ENCODE data around the gene FSD1L. TPM values are rescaled to one million over a fixed set of nuclear protein-coding genes. Genes with fewer than 3 reads are reported as not detected.

Gene FSD1L
- polyA plus RNA-seq, 1 of the 3 experiments (the other 2 are of a cell fraction), result 0.76 TPM

DNA sequence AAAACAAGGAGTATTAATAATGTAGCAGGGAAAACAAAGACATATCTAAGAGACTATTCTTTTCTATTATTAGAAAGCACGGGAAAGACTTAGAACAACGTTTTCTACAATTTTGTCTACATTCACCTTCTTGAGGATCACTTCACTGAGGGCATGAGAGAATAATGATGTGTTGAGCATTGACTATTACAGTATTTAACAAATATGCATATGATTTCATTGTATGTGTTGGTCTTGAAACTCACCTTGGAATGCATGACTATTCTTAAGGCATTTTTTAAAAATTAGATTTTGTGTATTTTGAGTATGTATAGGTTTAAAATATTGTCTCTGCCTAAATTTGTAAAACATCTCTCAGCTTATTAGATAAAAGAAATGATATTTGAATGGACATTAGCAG, 1.2 kb downstream of the FSD1L start (continued):
- TF ChIP-seq, protein P1, sequence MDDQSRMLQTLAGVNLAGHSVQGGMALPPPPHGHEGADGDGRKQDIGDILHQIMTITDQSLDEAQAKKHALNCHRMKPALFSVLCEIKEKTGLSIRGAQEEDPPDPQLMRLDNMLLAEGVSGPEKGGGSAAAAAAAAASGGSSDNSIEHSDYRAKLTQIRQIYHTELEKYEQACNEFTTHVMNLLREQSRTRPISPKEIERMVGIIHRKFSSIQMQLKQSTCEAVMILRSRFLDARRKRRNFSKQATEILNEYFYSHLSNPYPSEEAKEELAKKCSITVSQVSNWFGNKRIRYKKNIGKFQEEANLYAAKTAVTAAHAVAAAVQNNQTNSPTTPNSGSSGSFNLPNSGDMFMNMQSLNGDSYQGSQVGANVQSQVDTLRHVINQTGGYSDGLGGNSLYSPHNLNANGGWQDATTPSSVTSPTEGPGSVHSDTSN (IDR thresholded peaks at IDR 0.05), result no peak
- TF ChIP-seq RAD21 (IDR thresholded peaks at IDR 0.05; ENCODE audit: low read length) (no peak), FOSL2 (IDR thresholded peaks at IDR 0.05; ENCODE audit: borderline replicate concordance, low read depth) (no peak)

DNA sequence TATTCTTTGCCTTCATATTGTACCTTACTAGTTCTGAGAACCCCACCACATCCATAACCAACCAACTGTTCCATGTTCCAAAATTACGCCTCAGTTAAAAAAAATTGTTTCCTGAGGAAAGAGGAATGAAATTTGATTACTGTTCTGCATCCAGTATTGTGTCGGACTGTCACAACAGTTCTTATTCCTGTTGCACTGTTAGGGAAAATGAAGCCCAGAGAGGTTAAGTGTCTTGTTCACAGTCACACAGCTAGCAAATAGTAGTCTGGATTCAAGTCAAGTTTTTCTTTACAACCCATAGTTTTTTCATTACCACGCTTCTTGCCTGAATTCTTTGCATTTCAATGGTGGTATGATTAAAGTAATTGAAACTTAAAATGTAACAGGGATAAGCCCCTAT, 4.4 kb downstream of the FSD1L start:
- Histone ChIP-seq H3K36me3 (replicated peaks in 1 of 2; ENCODE audit: control insufficient read depth in 1 of 2, insufficient read depth in 2 of 2, low read length in 1 of 2) (peaks cover 0 to 2% of the 10 kb centered on the region in 2 experiments), H3K79me2 (ENCODE audit: insufficient read depth) (peaks cover 90% of the 10 kb centered on the region), H3K9ac (no peak overlapping the region), H2AFZ (ENCODE audit: low read depth) (no peak overlapping the region), H3K4me2 (no peak overlapping the region), H3K27ac (ENCODE audit: low read depth in 2 of 2, low read length in 1 of 2) (no peak overlapping the region), H3K4me3 (ENCODE audit: low read depth in 2 of 2, low read length in 1 of 2) (no peak overlapping the region), H3K9me3 (no peaks in the 10 kb centered on the region), H3F3A (replicated peaks; ENCODE audit: insufficient read depth) (peaks cover 5% of the 10 kb centered on the region), H3K9me2 (no peaks in the 10 kb centered on the region), H3K27me3 (ENCODE audit: insufficient read depth) (no peaks in the 10 kb centered on the region), H3K4me1 (ENCODE audit: control insufficient read depth in 1 of 2, insufficient read depth in 2 of 2, low read depth in 1 of 2, low read length in 1 of 2) (peaks cover 9 to 10% of the 10 kb centered on the region in 2 experiments; a peak in 3 of 4 replicates), H4K20me1 (ENCODE audit: insufficient read depth) (peaks cover 50% of the 10 kb centered on the region)
- ChIA-PET POLR2A (no interaction called here), CTCF (interaction anchor here (2.3 kb wide), 1 partner anchor 37 kb away, joined by 9 read pairs; no protein-coding TSS in a partner anchor)
- TF ChIP-seq TCF12 (IDR thresholded peaks at IDR 0.05), result no peak
- TF ChIP-seq EP300 (IDR thresholded peaks at IDR 0.05; ENCODE audit: borderline replicate concordance in 1 of 2, low read depth in 1 of 2, low read length in 1 of 2), result no peak
- TF ChIP-seq GABPA (IDR thresholded peaks at IDR 0.05; ENCODE audit: low read depth), result no peak
- TF ChIP-seq JUND (IDR thresholded peaks at IDR 0.05), result no peak
- TF ChIP-seq RFX5 (IDR thresholded peaks at IDR 0.05; ENCODE audit: low read length), result no peak
- TF ChIP-seq, protein P1 (IDR thresholded peaks at IDR 0.05), result no peak
- TF ChIP-seq FOXM1 (IDR thresholded peaks at IDR 0.05; ENCODE audit: low read depth), result no peak
- TF ChIP-seq, protein P2, sequence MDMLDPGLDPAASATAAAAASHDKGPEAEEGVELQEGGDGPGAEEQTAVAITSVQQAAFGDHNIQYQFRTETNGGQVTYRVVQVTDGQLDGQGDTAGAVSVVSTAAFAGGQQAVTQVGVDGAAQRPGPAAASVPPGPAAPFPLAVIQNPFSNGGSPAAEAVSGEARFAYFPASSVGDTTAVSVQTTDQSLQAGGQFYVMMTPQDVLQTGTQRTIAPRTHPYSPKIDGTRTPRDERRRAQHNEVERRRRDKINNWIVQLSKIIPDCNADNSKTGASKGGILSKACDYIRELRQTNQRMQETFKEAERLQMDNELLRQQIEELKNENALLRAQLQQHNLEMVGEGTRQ (IDR thresholded peaks at IDR 0.05; ENCODE audit: borderline replicate concordance, low read depth, low read length), result no peak
- no peak for TF ChIP-seq FOSL2 (IDR thresholded peaks at IDR 0.05; ENCODE audit: borderline replicate concordance, low read depth)
- TF ChIP-seq, protein P3, sequence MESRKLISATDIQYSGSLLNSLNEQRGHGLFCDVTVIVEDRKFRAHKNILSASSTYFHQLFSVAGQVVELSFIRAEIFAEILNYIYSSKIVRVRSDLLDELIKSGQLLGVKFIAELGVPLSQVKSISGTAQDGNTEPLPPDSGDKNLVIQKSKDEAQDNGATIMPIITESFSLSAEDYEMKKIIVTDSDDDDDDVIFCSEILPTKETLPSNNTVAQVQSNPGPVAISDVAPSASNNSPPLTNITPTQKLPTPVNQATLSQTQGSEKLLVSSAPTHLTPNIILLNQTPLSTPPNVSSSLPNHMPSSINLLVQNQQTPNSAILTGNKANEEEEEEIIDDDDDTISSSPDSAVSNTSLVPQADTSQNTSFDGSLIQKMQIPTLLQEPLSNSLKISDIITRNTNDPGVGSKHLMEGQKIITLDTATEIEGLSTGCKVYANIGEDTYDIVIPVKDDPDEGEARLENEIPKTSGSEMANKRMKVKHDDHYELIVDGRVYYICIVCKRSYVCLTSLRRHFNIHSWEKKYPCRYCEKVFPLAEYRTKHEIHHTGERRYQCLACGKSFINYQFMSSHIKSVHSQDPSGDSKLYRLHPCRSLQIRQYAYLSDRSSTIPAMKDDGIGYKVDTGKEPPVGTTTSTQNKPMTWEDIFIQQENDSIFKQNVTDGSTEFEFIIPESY (IDR thresholded peaks at IDR 0.05; ENCODE audit: borderline replicate concordance, low read depth), result no peak
- TF ChIP-seq POLR2AphosphoS5 (IDR thresholded peaks at IDR 0.05; ENCODE audit: low read depth, low read length), result no peak
- TF ChIP-seq SMC3 (IDR thresholded peaks at IDR 0.05; ENCODE audit: low read depth, low read length), result no peak
- TF ChIP-seq, protein P4, sequence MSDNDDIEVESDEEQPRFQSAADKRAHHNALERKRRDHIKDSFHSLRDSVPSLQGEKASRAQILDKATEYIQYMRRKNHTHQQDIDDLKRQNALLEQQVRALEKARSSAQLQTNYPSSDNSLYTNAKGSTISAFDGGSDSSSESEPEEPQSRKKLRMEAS (IDR thresholded peaks at IDR 0.05; ENCODE audit: low read depth), result no peak
- no peak for TF ChIP-seq SIN3A (IDR thresholded peaks at IDR 0.05; ENCODE audit: borderline replicate concordance, low read depth, low read length)
- TF ChIP-seq RAD21 (IDR thresholded peaks at IDR 0.05; ENCODE audit: low read length), result no peak
- TF ChIP-seq ELF1 (IDR thresholded peaks at IDR 0.05), result no peak
- no peak for TF ChIP-seq TEAD4 (IDR thresholded peaks at IDR 0.05; ENCODE audit: borderline replicate concordance, insufficient read depth)
- WGBS (ENCODE audit: low lambda C conversion rate), result 94% methylated on average over 3 of the region's 3 CpGs
- no peak for DNase-seq

Measured in SK-N-SH (cell line).